ENCODE measurements around the gene ITGA7.

The ITGA7 gene

DNA sequence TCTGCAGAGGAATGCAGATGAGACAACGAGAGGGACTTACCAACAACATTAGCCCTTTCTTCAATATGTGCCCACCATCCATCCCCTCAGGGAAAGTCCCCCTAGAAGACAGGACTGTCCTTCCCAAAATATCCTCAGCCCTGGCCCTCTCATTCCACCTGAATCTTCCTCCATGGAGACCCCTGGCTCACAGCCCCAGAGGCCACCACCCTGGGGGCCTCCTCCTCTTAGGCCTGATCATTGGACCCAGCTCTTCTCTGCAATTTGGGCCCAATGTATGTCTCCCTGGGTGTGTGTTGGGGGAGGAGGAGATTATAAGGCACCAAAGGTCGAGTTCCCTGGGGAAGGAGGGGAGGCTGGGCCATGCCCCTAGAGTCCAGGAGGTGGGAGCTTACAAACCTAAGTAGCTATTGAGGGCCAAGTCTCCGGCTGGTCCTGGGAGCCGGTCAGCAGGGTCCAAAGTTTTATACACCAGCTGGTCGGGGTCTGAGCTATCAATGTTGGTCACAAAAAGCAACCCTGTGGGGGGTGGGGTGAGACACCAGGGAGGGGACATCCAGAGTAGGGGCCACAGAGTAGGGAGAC lies 8.1 kb downstream of the ITGA7 start:
- no peak for DNase-seq

DNA sequence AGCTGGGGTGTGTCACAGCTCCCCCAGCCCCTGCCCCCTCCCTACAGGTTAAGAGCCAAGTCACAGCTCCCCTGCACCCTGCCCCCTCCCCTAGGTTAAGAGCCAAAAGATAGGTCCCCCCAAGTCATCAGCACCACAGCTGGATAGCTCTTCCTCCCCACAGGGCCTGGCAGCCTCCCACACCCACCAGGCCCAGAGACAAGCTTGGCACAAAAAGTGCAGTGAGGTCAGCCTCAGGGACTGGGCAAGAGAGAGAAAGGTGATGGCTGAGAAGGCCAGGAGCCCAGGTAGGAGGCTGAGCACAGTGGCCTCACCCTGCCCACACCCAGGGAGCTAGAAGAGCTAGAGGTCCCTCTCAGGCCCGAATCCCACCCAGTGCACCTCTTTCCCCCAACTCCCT lies 8.7 kb downstream of the ITGA7 start:
- no peak for DNase-seq

DNA sequence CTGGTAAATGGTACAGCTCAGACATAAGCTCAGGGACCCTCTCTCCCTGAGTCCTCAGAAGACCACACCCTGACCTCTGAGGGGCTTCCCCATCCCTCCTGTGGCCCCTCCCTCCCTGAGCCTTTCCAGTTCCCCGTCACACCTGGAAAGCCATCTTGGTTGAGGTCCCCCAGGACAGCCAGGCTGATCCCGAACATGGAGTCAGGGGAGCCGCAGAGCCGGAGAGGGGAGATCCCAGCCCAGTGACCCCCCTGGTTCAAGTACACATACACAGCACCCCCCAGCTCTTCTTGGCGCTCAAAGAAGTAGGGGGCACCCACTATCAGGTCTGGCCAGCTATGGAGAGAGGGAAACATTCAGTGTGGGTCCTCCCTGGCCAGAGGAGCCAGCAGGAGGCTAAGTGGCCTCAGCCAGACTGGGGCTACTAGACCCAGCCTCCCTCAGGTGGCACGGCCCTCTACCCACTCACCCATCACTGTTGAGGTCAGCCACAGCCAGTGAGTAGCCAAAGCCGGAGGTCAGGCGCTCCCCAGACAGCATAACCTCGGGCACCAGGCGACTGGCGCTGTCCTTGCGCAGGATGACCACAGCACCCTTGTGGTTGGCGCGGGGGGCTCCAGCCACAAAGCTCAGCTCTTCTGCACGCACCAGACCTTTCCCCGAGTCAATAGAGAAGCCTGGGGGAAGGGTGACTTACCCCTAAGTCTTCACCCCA lies 9.3 kb downstream of the ITGA7 start:
- no peak for DNase-seq

DNA sequence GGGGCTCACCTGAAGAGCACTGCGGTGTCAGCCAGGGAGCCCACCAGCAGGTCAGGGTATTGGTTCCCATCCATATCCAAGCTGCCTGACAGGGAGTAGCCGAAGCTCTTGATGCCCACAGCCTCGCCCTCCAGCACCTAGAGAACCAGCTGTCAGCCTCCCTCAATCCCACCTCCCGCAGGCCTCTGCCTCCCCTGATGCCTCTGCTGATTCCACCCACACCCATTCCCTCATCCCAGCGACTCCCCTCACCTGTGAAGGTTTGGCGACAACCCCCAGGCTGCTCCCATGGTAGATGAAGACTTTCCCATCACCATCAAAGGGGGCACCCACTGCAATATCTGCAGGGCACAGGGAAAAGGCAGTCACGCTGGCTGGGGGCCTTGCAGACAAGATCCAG lies 10.0 kb downstream of the ITGA7 start:
- no peak for DNase-seq

DNA sequence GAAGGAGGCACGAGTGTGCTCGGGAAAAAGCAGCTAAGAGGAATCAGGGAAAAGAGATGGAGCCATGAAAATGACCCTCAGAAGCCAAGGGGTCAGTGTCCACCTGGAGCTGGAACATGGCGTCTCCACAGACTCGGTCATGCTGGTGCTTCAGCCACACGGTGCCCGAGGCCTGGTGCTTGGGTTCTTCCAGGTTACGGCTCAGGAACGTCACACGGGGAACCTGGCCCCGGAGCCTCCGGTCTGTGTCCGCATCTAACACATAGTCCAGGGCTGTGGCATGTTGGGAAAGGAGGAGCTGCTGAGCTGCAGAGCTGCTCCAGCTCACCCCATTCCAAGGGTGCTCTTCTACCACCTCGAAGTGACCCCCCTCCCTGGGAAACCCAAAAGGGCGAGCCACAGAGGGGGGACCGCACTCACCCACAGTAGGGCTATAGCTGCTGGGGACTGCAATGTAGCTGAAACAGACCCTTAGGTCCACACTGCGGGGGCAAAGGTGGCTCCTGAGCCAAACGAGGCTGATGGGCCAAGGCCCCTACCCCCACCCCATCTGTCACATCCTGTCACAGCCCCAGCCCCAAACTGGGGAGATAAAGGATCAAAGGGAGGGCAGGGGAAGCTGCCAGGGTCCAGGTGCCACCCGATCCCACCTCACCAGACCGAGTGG lies 10.8 kb downstream of the ITGA7 start:
- DNase-seq: no peak

DNA sequence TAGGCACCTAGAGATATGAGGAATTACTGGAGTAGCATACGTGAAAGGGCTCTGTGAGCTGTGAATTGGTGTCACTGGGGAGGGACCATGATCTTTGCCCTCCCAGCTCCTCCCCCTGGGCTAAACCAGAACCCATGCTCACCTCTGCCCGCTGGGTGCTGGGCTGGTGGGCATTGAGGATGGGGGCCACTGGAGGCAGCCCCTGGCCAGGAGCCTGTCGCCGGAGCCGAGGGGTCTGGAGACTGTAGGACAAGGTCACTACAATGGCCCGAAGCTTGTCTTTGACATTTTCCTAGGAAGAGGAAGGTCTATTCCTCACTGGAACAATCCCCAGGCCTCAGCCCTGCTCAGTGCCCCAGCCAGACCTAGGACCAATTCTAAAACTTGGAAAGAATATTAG lies 11.6 kb downstream of the ITGA7 start:
- DNase-seq: no peak

DNA sequence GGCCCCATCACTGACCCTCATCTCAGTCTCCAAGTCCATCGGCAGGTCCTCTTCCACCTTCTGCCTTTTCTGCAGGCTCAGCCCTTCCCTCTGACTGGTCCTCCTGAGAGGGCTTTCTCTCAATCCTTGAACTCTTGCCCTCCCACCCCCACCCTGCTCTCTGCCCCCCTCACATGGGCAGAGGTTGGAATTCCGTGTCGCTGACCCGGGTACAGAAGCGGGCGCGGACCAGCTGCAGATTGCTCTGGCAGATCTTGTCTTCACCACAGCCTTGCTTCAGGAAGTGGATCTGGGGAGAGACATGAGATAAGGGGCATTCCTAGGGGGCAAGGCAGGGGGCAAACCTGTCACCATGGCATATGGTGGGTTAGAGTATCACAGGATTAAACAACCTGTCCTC lies 12.4 kb downstream of the ITGA7 start:
- DNase-seq: no peak

DNA sequence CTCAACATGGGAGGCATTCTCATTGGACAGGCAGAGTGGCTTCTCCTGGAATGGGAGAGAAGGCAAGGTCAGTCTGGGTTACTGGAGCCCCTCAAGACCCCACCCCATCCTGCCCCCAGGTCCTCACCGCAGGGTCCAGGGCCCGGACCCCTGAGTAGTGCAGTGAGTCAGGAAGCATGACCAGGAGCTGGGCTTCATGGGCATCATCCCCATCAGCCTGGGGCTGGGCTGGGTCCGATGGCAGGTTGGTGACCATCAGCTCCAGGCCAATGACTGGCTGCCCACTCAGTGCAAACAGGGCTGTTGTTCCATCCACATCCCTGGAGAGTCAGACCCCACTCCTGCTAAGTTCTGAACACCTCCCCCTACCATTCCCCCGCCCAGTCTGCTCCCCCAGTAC lies 13.1 kb downstream of the ITGA7 start:
- DNase-seq: no peak

DNA sequence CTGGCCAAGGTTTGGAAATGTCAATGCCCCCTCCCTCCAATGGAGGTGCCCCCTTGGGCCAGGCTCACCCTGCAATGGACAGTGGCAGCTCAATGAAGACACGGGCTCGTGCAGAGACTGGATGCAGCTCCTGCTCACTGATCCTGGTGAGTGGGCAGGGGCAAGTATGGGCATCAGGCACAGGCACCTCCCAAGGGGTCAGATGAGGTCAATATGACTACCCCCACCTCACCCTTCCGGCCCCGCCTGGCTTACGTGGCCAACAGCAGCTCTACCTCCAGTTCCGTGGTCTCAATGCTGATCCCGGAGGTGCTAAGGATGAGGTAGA lies 13.6 kb downstream of the ITGA7 start:
- no peak for DNase-seq

DNA sequence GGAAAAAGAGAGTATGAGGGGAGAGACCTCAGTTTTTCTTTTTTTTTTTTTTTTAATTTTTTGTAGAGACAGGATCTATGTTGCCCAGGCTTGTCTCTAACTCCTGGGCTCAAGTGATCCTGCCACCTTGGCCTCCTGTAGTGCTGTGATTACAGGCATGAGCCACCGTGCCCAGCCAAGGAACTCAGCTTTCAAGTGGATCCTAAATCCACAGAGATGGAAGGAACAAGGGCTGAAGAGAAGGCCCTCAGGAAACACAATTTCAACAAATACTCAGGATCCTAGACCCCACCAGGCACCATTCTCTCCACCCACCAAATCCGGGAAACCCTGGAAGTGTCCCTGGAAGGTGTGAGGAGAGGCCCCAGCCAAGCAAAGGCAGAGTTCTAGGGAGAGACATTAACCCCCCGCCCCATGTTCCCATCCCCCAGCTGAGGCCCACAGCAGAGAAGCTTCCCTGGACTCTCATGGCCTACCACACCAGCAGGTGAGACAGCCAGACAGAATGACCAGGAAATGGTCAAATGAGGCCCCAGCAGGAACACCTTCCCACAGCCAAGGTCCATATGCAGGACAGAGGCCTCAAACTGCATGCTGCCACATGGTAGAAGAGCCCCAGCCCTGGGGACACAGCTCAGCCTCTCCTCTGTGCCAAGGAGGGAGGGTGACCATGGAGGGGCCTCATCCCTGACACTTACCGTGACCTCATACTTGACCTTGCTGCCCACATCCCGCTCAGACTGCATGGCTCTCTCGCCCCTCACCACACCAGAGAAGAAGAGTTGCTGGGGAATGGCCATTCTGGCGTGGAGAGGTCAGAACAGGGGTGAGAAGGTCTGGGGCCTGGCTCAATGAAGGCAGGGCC lies 14.1 kb downstream of the ITGA7 start:
- no peak for DNase-seq

DNA sequence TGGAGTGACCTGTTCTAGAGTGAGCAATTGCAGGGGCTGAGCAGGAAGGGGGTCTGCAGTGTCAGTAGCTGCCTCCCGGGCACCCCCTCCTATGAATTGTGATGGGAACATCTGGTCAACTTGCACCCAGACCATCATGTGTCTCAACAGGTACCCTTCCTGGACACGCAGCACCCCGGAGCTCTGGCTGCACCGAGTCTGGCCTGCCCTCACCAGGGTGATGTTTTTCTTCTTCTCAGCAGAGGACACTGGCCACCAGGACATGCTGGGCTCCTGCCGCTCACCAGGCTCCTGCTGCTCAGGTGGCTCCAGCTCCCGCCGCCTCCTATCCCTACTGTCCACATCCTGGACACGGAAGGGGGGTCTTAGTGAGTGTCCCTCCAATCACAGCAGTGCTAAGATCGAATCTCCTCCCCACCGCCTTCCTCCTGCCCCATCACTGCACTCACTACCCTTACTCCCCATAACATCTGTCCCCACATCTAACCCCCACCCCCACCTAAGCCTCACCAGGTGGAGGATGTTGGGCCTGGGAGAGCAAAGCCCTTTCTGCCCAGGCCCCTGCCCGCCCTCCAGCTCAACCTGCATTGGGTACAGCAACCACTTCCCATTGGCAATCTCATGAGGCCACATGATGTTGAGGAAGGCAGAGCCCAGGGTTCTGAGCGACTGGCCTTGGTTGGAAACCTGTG lies 14.9 kb downstream of the ITGA7 start:
- no peak for DNase-seq

DNA sequence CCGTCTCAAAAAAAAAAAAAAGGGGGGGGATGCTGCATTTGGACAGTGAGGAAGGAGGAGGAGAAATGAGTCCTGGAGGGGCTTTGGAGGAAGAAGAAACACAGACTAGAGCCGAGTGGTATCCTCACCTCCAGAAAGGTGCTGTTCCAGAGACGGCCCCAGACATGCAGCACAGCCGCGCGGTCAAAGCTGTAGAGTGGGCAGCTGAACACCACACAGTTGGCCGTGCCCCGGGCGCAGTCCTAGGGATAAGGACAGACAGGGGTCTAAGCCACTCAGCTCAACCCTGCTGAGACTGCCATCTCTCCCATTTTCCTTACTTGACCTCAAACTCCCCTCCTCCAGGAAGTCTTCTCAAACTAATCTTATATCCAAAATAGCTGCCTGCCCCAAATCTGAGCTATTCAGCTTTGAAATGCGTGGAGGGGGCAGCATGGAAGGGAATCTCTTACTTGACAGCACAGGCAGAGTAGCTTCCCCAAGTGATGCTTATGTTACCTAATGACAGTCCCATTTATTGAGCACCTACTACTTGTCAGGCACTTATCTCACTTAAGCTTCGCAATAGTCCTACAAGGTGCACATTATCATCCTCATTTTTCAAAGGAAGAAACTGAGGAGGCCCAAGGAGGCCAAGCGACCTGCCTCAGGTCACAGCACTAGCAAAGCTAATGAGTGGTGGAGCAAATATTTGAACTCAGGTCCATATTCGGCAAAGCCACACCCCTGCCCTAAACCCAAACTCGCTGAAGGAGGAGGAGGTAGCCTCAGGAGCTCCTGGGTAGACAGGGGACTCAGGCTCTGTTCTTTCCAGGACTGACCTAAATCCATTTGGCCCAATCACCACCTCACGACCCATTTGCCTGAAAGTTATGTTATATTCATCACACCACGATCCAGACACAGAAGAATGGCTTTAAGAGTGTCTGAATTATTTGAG lies 18.7 kb downstream of the ITGA7 start:
- DNase-seq: no peak

DNA sequence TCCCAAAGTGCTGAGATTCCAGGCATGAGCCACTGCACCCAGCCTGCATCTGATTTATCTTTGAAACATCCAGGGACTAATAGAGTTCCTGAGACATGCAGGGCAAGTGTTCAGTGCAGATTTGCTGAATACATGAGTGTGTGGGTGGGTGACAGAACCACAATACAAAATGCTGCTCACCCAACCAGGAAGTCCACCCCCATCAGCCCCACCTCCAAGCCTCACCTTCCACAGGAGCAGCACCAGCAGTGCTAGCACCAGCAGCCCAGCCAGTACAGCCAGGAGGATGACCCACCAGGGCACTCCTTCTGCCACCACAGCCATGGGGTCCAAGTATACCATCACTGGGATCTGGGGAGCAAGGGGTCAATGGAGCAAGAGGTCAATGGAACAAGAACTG lies 20.0 kb downstream of the ITGA7 start:
- DNase-seq: no peak

DNA sequence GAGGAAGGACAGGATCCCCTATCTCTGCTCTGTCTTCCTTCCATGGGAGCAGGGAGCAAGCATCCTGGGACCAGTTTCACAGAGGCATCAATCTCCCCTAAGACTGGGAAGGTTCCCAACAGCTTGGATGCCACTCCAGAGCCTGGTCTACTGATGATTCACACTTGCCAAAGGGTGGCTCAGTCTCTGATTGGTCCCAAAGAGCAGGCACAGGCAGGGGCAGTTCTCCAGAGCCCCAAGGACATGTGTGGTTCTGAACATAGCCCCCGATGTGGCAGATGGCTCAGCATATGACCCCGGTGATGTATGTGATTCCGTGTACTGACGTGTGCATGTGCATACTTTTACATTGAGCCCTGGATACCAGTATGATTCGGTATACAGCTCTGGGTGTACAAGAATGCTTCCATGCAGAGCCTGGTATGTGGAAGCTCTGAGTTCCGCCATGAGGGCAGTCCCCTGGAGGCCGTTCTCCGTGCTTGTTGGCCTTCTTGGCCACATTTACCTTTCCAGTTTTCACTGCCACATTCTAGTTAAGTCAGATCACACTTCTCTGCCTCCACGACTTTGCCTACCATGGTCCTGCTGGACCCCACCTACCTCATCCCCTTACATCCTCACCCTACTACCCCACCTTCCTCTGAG lies 21.2 kb downstream of the ITGA7 start:
- no peak for DNase-seq

DNA sequence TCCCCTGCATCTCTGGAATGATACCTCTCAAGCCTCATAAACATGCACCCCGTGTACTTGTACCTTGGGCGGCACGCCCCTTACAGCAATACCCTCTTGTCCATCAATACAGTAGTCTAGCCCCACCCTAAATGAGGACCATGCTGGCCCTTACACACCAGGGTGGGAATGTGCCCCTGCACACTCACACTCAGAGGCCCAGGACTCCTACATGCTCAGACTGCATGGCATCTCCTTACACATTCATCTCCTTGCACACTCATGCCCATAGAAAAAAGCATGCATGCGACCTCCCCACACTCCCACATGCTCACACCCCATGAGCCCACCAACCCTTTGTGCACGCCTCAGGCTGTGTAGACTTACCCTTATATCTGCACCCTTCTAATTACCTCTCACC lies 22.0 kb downstream of the ITGA7 start:
- no peak for DNase-seq

DNA sequence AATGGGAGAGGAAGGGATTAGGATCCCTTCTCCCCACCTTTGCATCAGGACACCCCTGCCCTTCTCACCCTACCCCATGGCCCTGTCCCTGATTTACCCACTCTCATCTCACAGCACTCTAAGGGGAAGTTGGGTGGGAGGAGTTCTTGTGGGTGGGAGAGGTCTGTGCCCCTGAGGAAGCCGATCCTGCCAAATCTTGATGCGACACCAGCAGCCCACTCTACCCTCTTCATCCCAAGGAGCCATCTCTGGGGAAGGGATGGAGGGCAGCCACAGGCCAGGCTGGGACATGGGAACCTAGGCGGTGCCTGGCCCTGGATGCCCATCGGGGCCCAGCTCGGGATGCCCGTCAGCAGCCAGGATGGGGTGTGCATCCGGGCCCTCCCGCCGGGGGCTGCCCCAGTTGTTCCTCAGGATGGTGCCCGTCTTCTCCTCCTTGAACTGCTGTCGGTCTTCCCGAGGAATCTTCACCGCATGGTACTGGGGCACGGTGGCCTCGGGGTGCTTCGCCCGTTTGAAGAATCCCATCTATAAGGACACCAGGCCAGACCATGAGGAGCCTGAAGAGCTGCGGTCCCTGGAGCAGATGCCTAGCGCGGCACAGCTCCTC lies 22.8 kb downstream of the ITGA7 start:
- no peak for DNase-seq

DNA sequence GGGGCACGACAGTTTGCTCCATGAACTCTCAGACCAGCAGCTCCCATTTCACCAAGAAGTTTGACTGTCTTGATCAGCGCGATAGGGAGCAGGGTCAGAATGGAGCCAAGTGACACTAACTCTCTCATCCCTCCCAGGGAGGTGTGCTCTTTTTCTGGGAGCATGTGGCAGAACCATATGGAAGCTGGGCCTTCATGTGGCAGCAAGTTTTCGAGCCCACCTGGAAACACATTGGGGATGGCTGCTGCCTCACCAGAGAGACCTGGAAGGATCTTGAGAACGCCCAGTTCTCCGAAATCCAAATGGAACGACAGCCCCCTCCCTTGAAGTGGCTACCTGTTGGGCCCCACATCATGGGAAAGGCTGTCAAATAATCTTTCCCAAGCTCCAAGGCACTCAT lies 24.0 kb downstream of the ITGA7 start:
- DNase-seq: no peak

DNA sequence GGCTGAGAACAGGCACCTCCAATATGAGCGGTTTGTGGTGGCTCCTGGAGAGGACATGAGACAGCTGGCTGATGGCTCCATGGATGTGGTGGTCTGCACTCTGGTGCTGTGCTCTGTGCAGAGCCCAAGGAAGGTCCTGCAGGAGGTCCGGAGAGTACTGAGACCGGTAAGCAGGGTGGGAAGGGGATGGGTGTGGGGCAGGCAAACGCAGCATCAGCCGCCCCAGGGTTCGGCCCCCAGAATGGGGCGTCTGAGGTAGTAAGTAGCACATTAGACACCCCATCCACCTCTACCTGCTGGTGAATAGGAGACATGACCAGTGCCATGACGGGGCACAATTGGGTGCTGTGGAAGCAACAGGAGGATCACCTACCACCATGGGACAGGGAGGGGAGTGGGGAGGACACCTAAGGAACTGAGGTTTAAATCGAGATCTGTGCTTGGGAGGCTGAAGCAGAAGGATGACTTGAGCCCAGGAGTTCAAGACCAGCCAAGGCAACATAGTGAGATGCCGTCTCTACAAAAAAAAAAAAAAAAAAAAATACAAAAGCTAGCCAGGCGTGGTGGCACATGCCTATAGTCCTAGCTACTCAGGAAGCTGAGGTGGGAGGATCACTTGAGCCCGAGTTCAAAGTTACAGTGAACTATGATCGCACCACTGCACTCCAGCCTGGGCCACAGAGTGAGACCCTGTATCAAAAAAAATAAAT lies 25.5 kb downstream of the ITGA7 start:
- DNase-seq: no peak

DNA sequence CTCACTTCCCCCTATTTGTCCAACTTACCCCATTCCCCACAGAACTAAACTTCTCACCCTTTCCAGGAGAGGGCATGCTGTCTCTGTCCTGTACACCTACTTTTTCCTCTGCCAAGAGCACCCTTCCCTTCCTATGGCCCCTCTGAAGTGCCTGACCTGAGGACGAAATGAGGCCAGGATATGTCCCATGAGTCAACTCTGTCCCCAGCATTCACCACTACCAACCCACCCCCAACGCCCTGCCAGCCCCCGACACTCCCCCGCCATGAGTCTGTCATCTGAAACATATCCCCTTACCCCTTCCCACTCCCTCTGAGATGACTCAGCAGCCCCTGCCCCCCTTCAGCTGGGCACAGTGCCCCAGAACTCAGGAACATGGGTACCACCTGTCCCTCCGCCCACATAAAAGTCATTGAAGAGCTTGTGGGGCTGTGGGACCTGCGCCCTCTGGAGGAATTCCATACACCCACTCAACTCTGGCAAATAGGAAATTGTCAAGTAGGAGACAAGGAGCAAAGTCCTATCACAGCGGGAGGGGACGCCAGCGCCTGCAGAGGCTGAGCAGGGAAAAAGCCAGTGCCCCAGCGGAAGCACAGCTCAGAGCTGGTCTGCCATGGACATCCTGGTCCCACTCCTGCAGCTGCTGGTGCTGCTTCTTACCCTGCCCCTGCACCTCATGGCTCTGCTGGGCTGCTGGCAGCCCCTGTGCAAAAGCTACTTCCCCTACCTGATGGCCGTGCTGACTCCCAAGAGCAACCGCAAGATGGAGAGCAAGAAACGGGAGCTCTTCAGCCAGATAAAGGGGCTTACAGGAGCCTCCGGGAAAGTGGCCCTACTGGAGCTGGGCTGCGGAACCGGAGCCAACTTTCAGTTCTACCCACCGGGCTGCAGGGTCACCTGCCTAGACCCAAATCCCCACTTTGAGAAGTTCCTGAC lies 26.3 kb downstream of the ITGA7 start:
- DNase-seq: peak; percentile 26 to 29

Data from SHP77 (cell line).